Ascending aorta (tissue), 2 donors: Measurements from ENCODE around the gene PDPK1. TPM values are rescaled to one million over a fixed set of nuclear protein-coding genes. Genes with fewer than 3 reads are reported as not detected.

Experiments used
- DNase-seq, 2 donors: peaks; one replicate each; pipeline ENCODE4 v3.0.0-alpha.2; 2019; ENCODE audit warnings: low spot score in 2 of 2
- H3K27ac ChIP-seq, 2 donors: fragments of 200-600 bp; sonication (generic); one replicate each; pipeline ENCODE4 v1.5.1; 2016 to 2017; ENCODE audit warnings: mild to moderate bottlenecking in 1 of 2
- H3K27me3 ChIP-seq: fragments of 200-600 bp; sonication (generic); one replicate; pipeline ENCODE4 v1.5.1; 2017
- H3K36me3 ChIP-seq, 2 donors: fragments of 200-600 bp; sonication (generic); one replicate each; pipeline ENCODE4 v1.5.1; 2016
- H3K4me1 ChIP-seq, 2 donors: fragments of 200-600 bp; sonication (generic); one replicate each; pipeline ENCODE4 v1.5.1; 2016 to 2017; ENCODE audit warnings: mild to moderate bottlenecking in 1 of 2
- H3K4me3 ChIP-seq, 2 donors: fragments of 200-600 bp; sonication (generic); one replicate each; pipeline ENCODE4 v1.5.1; 2016 to 2017; ENCODE audit warnings: mild to moderate bottlenecking in 1 of 2
- H3K9me3 ChIP-seq, 2 donors: fragments of 200-600 bp; sonication (generic); one replicate each; pipeline ENCODE4 v1.5.1; 2016
- CTCF ChIP-seq, 3 experiments: fragments of 200-600 bp in 2 of 3; fragments of 450-650 bp in 1 of 3; sonication (generic) in 2 of 3; IDR thresholded peaks; one replicate each; pipeline ENCODE4 v1.5.1; 2016 to 2019; ENCODE audit warnings: antibody characterized with exemption in 3 of 3, mild to moderate bottlenecking in 1 of 3, moderate library complexity in 1 of 3
- intact Hi-C: fragments of 100-400 bp; cut with DNase I; formaldehyde crosslinking; loops from one replicate; pipeline ENCODE4 v1.15.1; 2023
- total RNA-seq: library from RNA; depleted of rRNA; stranded (reverse); fragments of >200 nt; gene quantifications from one replicate; pipeline ENCODE4 v1.1.0, GENCODE V29; 2016

The PDPK1 gene
- total RNA-seq, 1 donor from 2014 or later, result 23.2 TPM

GRCh38 chr16:2592786-2593185 is 55.0 kb downstream of the PDPK1 start:
- TF ChIP-seq CTCF (IDR thresholded peaks at IDR 0.05), result no peak
- DNase-seq, result no peak
- H3K27ac ChIP-seq, result no peak overlapping the region
- H3K9me3 ChIP-seq, result no peaks in the 10 kb centered on the region
- H3K36me3 ChIP-seq, result peaks cover 35 to 42% of the 10 kb centered on the region in 2 donors
- no peaks in the 10 kb centered on the region for H3K27me3 ChIP-seq
- intact Hi-C loops, result no loop called here
- H3K4me1 ChIP-seq, result peaks cover 0 to 16% of the 10 kb centered on the region in 2 donors
- no peak overlapping the region for H3K4me3 ChIP-seq

- Histone ChIP-seq H3K4me3 (no peak overlapping the region), H3K27ac (no peak overlapping the region), H3K9me3 (no peaks in the 10 kb centered on the region), H3K4me1 (peaks cover 0 to 10% of the 10 kb centered on the region in 2 donors), H3K27me3 (no peaks in the 10 kb centered on the region), H3K36me3 (peaks cover 37 to 48% of the 10 kb centered on the region in 2 donors)
- no peak for DNase-seq
- intact Hi-C loops, result no loop called here
- no peak for TF ChIP-seq CTCF (IDR thresholded peaks at IDR 0.05)
Observed at GRCh38 chr16:2595393-2596205, 57.8 kb downstream of the PDPK1 start.

GRCh38 chr16:2596747-2597559 is 59.1 kb downstream of the PDPK1 start:
- no peak for TF ChIP-seq CTCF (IDR thresholded peaks at IDR 0.05)
- DNase-seq, result no peak
- Histone ChIP-seq H3K36me3 (peaks cover 37 to 48% of the 10 kb centered on the region in 2 donors), H3K4me3 (no peak overlapping the region), H3K27ac (no peak overlapping the region), H3K4me1 (no peaks in the 10 kb centered on the region), H3K9me3 (no peaks in the 10 kb centered on the region), H3K27me3 (no peaks in the 10 kb centered on the region)
- intact Hi-C loops, result no loop called here

GRCh38 chr16:2597560-2597902 is 59.7 kb downstream of the PDPK1 start:
- peaks cover 37 to 48% of the 10 kb centered on the region in 2 donors for H3K36me3 ChIP-seq
- intact Hi-C loops, result no loop called here
- DNase-seq, result no peak

GRCh38 chr16:2598133-2598641 is 60.4 kb downstream of the PDPK1 start:
- no peak overlapping the region for H3K4me3 ChIP-seq
- H3K9me3 ChIP-seq, result no peaks in the 10 kb centered on the region
- H3K4me1 ChIP-seq, result no peaks in the 10 kb centered on the region
- H3K36me3 ChIP-seq, result peaks cover 37 to 48% of the 10 kb centered on the region in 2 donors
- no peaks in the 10 kb centered on the region for H3K27me3 ChIP-seq
- H3K27ac ChIP-seq, result no peak overlapping the region
- DNase-seq, result no peak
- intact Hi-C loops, result no loop called here
- no peak for TF ChIP-seq CTCF (IDR thresholded peaks at IDR 0.05)

More at GRCh38 chr16:2597560-2597902, 59.7 kb downstream of the PDPK1 start:
- no peak for TF ChIP-seq CTCF (IDR thresholded peaks at IDR 0.05)
- Histone ChIP-seq H3K4me3 (no peak overlapping the region), H3K27ac (no peak overlapping the region), H3K4me1 (no peaks in the 10 kb centered on the region), H3K27me3 (no peaks in the 10 kb centered on the region), H3K9me3 (no peaks in the 10 kb centered on the region)
